Endothelial cell of umbilical vein (primary cell): ENCODE measurements around the gene RPL35. TPM values are rescaled to one million over a fixed set of nuclear protein-coding genes. Genes with fewer than 3 reads are reported as not detected.

Experiments used
- BruUV-seq: library from RNA; stranded (reverse); fragments of 400-500 nt; replicated peaks from 2 replicates; lab custom pipeline; 2021; lab: Mats Ljungman, UMichigan
- CTCF ChIA-PET: fragments of 300-600, 350-600 bp; sonication (Branson Sonifier 250); formaldehyde crosslinking; loops from one replicate; lab custom pipeline; 2021; ENCODE audit warnings: antibody characterized with exemption, inconsistent platforms; lab: Charles Lee
- POLR2A ChIA-PET: fragments of 300-600, 350-600 bp; sonication (Branson Sonifier 250); formaldehyde crosslinking; loops from one replicate; lab custom pipeline; 2021; ENCODE audit warnings: antibody characterized with exemption, inconsistent platforms; lab: Charles Lee
- DNase-seq: peaks from one replicate; pipeline ENCODE4 v3.0.0-alpha.2; 2011; ENCODE audit warnings: low read depth, low spot score
- FAIRE-seq: peaks from 2 replicates; lab custom pipeline; 2011; peaks lifted over from hg19 to GRCh38; lab: Jason Lieb, UNC
- H2AFZ ChIP-seq: 2 replicates; pipeline ENCODE4 v1.6.0; 2012; ENCODE audit warnings: low read depth, low read length, control low read depth, inconsistent platforms
- H3K27ac ChIP-seq: 2 replicates; pipeline ENCODE4 v1.5.1; 2011; ENCODE audit warnings: low read depth, mild to moderate bottlenecking, control low read depth, low read length, moderate library complexity; ENCODE audit not compliant: insufficient read depth
- H3K27me3 ChIP-seq, 2 experiments: 2 replicates each; pipeline versions ENCODE4 v1.6.0 to v1.6.1; 2011; ENCODE audit warnings: low read length in 2 of 2, mixed read lengths in 1 of 2; ENCODE audit not compliant: control insufficient read depth in 2 of 2, insufficient read depth in 2 of 2
- H3K36me3 ChIP-seq, 2 experiments: 2 replicates in 1 of 2; 3 replicates in 1 of 2; pipeline ENCODE4 v1.5.1; 2011; ENCODE audit warnings: low read length in 2 of 2, mild to moderate bottlenecking in 1 of 2, moderate library complexity in 1 of 2; ENCODE audit not compliant: control insufficient read depth in 2 of 2, insufficient read depth in 2 of 2; ENCODE audit errors: extremely low read depth in 1 of 2
- H3K4me1 ChIP-seq: 3 replicates; pipeline ENCODE4 v1.5.1; 2011; ENCODE audit warnings: mild to moderate bottlenecking, low read length; ENCODE audit not compliant: control insufficient read depth, insufficient read depth; ENCODE audit errors: extremely low read depth
- H3K4me2 ChIP-seq: 2 replicates; pipeline ENCODE4 v1.6.1; 2011; ENCODE audit warnings: low read length, control low read depth, mixed read lengths; ENCODE audit not compliant: insufficient read depth
- H3K4me3 ChIP-seq, 3 experiments: fragments of 200-600 bp in 1 of 3; sonication (generic), shearing (Covaris generic) in 1 of 3; replicated peaks in 1 of 3; 2 replicates each; pipeline ENCODE4 v1.5.1; 2011 to 2016; ENCODE audit warnings: control low read depth in 3 of 3, low read length in 3 of 3, mild to moderate bottlenecking in 2 of 3, inconsistent platforms in 1 of 3, low read depth in 1 of 3, moderate library complexity in 1 of 3; ENCODE audit not compliant: insufficient read depth in 1 of 3
- H3K79me2 ChIP-seq: 2 replicates; pipeline ENCODE4 v1.6.0; 2012; ENCODE audit warnings: low read length, inconsistent platforms; ENCODE audit not compliant: control insufficient read depth, insufficient read depth
- H3K9ac ChIP-seq: replicated peaks from 2 replicates; pipeline ENCODE3; 2011; ENCODE audit warnings: low read length, control low read depth; ENCODE audit not compliant: insufficient read depth; ENCODE audit errors: extremely low read depth
- H3K9me1 ChIP-seq: replicated peaks from 3 replicates; pipeline ENCODE4 v1.6.0; 2011; ENCODE audit warnings: mild to moderate bottlenecking, low read length; ENCODE audit not compliant: control insufficient read depth, insufficient read depth; ENCODE audit errors: extremely low read depth
- H3K9me3 ChIP-seq: replicated peaks from 2 replicates; pipeline ENCODE4 v1.5.1; 2012; ENCODE audit warnings: low read length, inconsistent platforms; ENCODE audit not compliant: control insufficient read depth, insufficient read depth
- H4K20me1 ChIP-seq: replicated peaks from 2 replicates; pipeline ENCODE3; 2011; ENCODE audit warnings: mild to moderate bottlenecking, low read length; ENCODE audit not compliant: control insufficient read depth, insufficient read depth; ENCODE audit errors: extremely low read depth
- FOS ChIP-seq: IDR thresholded peaks from 2 replicates; pipeline ENCODE4 v1.6.1; 2011; ENCODE audit warnings: mild to moderate bottlenecking, low read length, moderate library complexity, borderline replicate concordance; ENCODE audit not compliant: insufficient read depth
- JUN ChIP-seq: IDR thresholded peaks from 2 replicates; pipeline ENCODE4 v1.6.1; 2011; ENCODE audit warnings: borderline replicate concordance, low read depth; ENCODE audit not compliant: insufficient read length, insufficient read depth
- MAX ChIP-seq: IDR thresholded peaks from 2 replicates; pipeline ENCODE4 v1.6.1; 2011; ENCODE audit not compliant: insufficient read depth, insufficient read length
- MYC ChIP-seq: IDR thresholded peaks from one replicate; pipeline ENCODE4 v1.6.1; 2011; ENCODE audit warnings: mild to moderate bottlenecking, low read depth, low read length
- dilution Hi-C: fragments of 300-500 bp; cut with MboI; formaldehyde crosslinking; loops from one replicate; pipeline ENCODE4 v1.15.0; 2019; ENCODE audit warnings: low sequenced_read_pairs; ENCODE audit not compliant: extremely low pct_ligation_motif_present
- intact Hi-C: fragments of 100-400 bp; cut with micrococcal nuclease; formaldehyde crosslinking; loops from one replicate; pipeline ENCODE4 v1.10.0; 2022
- polyA plus RNA-seq, 4 experiments: library from polyadenylated mRNA; depleted of rRNA in 3 of 4; stranded (reverse) in 3 of 4; unstranded in 1 of 4; fragments of >200 nt; gene quantifications; 2 replicates each; pipeline versions ENCODE4 v1.2.1 to v1.2.3, GENCODE V29; 2011 to 2012; ENCODE audit warnings: missing spikeins in 1 of 4
- total RNA-seq: library from RNA; stranded (reverse); gene quantifications from 2 replicates; pipeline ENCODE4 v1.2.3, GENCODE V29; 2021

The RPL35 gene
- total and polyA plus RNA-seq, 2 donors (not counting 3 experiments of a cell fraction or from before 2014, with no cell fraction given), result 1,230 to 2,206 TPM

GRCh38 chr9:124818431-124819281, 43.1 kb downstream of the RPL35 start:
- no peaks in the 10 kb centered on the region for H3K9me3 ChIP-seq
- H3K36me3 ChIP-seq, result no peaks in the 10 kb centered on the region
- POLR2A ChIA-PET, result no interaction called here
- H3K4me3 ChIP-seq, result no peak overlapping the region
- intact Hi-C loops (no loop called here), dilution Hi-C loops (no loop called here)
- no peak overlapping the region for H2AFZ ChIP-seq
- H3K27ac ChIP-seq, result no peak overlapping the region
- no peaks in the 10 kb centered on the region for H4K20me1 ChIP-seq
- CTCF ChIA-PET, result interaction anchor here (0.6 to 1.4 kb wide), 10 partner anchors 14 to 60 kb away, joined by 3 to 4 read pairs (median 3); partner anchors contain the start of gene WDR38
- TF ChIP-seq MYC, result no peak
- H3K4me1 ChIP-seq, result no peaks in the 10 kb centered on the region
- no TSS peak for BruUV-seq
- H3K9me1 ChIP-seq, result no peaks in the 10 kb centered on the region
- FAIRE-seq (no peak), DNase-seq (no peak)
- H3K4me2 ChIP-seq, result no peak overlapping the region
- no peaks in the 10 kb centered on the region for H3K79me2 ChIP-seq
- H3K9ac ChIP-seq, result no peak overlapping the region
- no peaks in the 10 kb centered on the region for H3K27me3 ChIP-seq

GRCh38 chr9:124815601-124816000, 46.2 kb downstream of the RPL35 start:
- Histone ChIP-seq H3K27ac (no peak overlapping the region), H3K27me3 (no peaks in the 10 kb centered on the region), H3K9me3 (no peaks in the 10 kb centered on the region), H4K20me1 (no peaks in the 10 kb centered on the region), H3K4me2 (no peak overlapping the region), H3K36me3 (no peaks in the 10 kb centered on the region), H3K4me1 (no peaks in the 10 kb centered on the region), H3K4me3 (no peak overlapping the region), H3K79me2 (no peaks in the 10 kb centered on the region), H2AFZ (no peak overlapping the region), H3K9me1 (no peaks in the 10 kb centered on the region), H3K9ac (no peak overlapping the region)
- ChIA-PET POLR2A (no interaction called here), CTCF (no interaction called here)
- FAIRE-seq (no peak), DNase-seq (no peak)
- TF ChIP-seq MAX, result no peak
- no peak for TF ChIP-seq JUN
- no peak for TF ChIP-seq FOS
- intact Hi-C loops (no loop called here), dilution Hi-C loops (no loop called here)
- BruUV-seq, result no TSS peak
